Umbilical cord (tissue), 2 donors: ENCODE results near the gene BCAM. TPM values are rescaled to one million over a fixed set of nuclear protein-coding genes. Genes with fewer than 3 reads are reported as not detected.
"Not testable (repeated sequence)": the region's sequence is repeated elsewhere in the genome, so short reads cannot be mapped to it uniquely, and the experiment has no call there.

Experiments
- DNase-seq: peaks from one replicate; pipeline ENCODE4 v3.0.0-alpha.2; 2015; ENCODE audit warnings: low spot score
- total RNA-seq: library from RNA; depleted of rRNA; stranded (reverse); fragments of >200 nt; gene quantifications from one replicate; pipeline ENCODE4 v1.2.3, GENCODE V29; 2014; ENCODE audit warnings: low replicate concordance; ENCODE audit not compliant: insufficient read depth

BCAM gene
- total RNA-seq, 1 donor from 2014 or later, result 22.6 TPM

- peak; percentile 61 for DNase-seq
Measured at GRCh38 chr19:44848036-44848811, 39.3 kb downstream of the BCAM start.

- DNase-seq, result peak; percentile 22
Measured at GRCh38 chr19:44848812-44849447, 40.0 kb downstream of the BCAM start.

- DNase-seq, result no peak
Measured at GRCh38 chr19:44850641-44851109, 41.8 kb downstream of the BCAM start.

- DNase-seq, result no peak
Measured at GRCh38 chr19:44851427-44851826, 42.5 kb downstream of the BCAM start.

GRCh38 chr19:44855606-44856005 is 46.7 kb downstream of the BCAM start:
- no peak for DNase-seq

- DNase-seq, result no peak
Measured at GRCh38 chr19:44856421-44857083, 47.6 kb downstream of the BCAM start.

GRCh38 chr19:44857837-44858236 is 48.9 kb downstream of the BCAM start:
- no peak for DNase-seq

GRCh38 chr19:44861576-44861975 is 52.7 kb downstream of the BCAM start:
- not testable (repeated sequence) for DNase-seq

- DNase-seq, result no peak
Measured at GRCh38 chr19:44863990-44864389, 55.1 kb downstream of the BCAM start.

- DNase-seq, result no peak
Measured at GRCh38 chr19:44865196-44865767, 56.4 kb downstream of the BCAM start.

GRCh38 chr19:44866664-44867063 is 57.8 kb downstream of the BCAM start:
- DNase-seq, result no peak

GRCh38 chr19:44867578-44867977 is 58.7 kb downstream of the BCAM start:
- DNase-seq, result no peak

GRCh38 chr19:44869733-44870470 is 61.0 kb downstream of the BCAM start:
- DNase-seq, result no peak

Other genes with a start within 250 kb of the BCAM start
- not detected for gene IGSF23, start 195.5 kb upstream of the BCAM start, total RNA-seq
- gene PVR, start 165.2 kb upstream of the BCAM start, total RNA-seq, result 38.0 TPM
- gene CEACAM19, start 137.6 kb upstream of the BCAM start, total RNA-seq, result not detected
- gene CEACAM16, start 110.0 kb upstream of the BCAM start, total RNA-seq, result not detected
- gene BCL3, start 60.4 kb upstream of the BCAM start, total RNA-seq, result 1.2 TPM
- gene CBLC, start 31.2 kb upstream of the BCAM start, total RNA-seq, result 4.1 TPM
- 52.0 TPM for gene NECTIN2, start 37.2 kb downstream of the BCAM start, total RNA-seq
- 14.9 TPM for gene TOMM40, start 82.2 kb downstream of the BCAM start, total RNA-seq
- gene APOE, start 96.7 kb downstream of the BCAM start, total RNA-seq, result 53.4 TPM
- gene APOC1, start 105.5 kb downstream of the BCAM start, total RNA-seq, result not detected
- not detected for gene APOC4, start 133.1 kb downstream of the BCAM start, total RNA-seq
- gene APOC2, start 136.9 kb downstream of the BCAM start, total RNA-seq, result not detected
- gene CLPTM1, start 146.3 kb downstream of the BCAM start, total RNA-seq, result 34.4 TPM
- 4.8 TPM for gene RELB, start 192.4 kb downstream of the BCAM start, total RNA-seq
- 12.0 TPM for gene CLASRP, start 229.9 kb downstream of the BCAM start, total RNA-seq